Muscle of back (tissue), 11 donors: ENCODE data around the gene CASKIN2. TPM values are rescaled to one million over a fixed set of nuclear protein-coding genes. Genes with fewer than 3 reads are reported as not detected.
"Not testable (repeated sequence)": the region's sequence is repeated elsewhere in the genome, so short reads cannot be mapped to it uniquely, and the experiment has no call there.

Experiments
- DNase-seq, 3 donors: peaks; one replicate each; pipeline versions ENCODE4 v3.0.0 to v3.0.0-alpha.2; 2013
- polyA plus RNA-seq, 10 donors: library from polyadenylated mRNA; unstranded; fragments of 120-200 nt; gene quantifications; one replicate each; pipeline ENCODE4 v1.2.1, GENCODE V29; 2013; ENCODE audit not compliant: insufficient read length in 10 of 10

CASKIN2 gene
- polyA plus RNA-seq, 10 donors = 16.2 to 28.7 (median 19.3) TPM

DNA sequence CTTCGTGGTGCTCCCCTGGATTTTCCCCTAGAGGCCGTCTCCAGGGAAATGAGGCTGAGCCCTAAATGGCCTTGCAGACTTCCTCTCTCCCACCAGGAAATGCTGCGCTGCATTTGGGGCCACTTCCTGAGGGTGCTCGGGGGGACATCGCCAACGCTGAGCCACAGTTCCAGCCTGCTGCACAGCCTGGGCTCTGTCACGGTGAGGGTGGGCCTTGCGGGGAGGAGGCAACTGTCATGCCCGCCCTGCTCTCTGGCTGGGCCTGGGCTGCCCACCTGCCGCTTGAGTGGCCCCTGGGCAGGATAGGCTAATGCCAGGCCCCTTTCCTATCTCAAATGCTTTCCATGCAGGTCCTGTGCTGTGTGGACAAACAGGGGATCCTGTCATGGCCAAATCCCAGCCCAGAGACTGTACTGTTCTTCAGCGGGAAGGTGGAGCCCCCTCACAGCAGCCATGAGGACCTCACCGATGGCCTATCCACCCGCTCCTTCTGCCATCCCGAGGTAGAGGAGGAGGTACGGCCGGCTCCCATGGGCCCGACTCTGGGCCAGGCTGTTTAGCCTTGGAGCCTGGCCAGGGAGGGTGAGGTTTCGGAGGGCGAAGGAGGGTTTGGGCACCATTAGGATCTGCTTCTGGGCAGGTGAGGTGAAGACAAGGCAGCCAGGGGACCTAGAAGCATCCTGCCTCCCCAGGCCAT lies 24.2 kb downstream of the CASKIN2 start:
- DNase-seq = no peak

DNA sequence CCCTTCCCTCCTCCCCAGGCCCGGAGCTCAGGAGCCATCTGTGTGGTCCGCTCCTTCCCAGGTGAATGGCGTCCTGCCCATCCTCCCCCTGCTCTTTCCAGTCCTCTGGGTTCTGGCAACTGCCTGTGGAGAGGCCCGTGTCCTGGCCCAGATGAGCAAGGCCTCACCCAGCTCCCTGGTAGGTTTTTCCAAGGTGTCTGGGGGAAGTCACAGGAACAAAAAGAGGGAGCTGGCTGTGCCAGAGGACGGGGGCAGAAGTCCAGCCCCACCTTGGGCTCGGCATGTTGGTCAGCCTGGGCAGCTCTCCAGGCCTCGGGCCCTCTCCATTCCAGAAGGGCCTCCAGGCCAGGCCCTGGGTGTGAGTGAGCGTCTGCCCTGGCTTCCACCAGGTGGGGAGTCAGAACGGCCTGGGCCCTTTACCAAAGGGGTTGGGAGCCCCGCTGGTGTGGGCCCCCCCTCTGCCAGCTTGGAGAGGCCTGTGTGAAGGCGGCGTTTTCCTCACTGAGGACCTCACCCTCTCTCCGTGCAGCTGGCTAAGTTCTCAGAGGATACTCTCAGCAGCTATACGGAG lies 25.1 kb downstream of the CASKIN2 start:
- no peak for DNase-seq

DNA sequence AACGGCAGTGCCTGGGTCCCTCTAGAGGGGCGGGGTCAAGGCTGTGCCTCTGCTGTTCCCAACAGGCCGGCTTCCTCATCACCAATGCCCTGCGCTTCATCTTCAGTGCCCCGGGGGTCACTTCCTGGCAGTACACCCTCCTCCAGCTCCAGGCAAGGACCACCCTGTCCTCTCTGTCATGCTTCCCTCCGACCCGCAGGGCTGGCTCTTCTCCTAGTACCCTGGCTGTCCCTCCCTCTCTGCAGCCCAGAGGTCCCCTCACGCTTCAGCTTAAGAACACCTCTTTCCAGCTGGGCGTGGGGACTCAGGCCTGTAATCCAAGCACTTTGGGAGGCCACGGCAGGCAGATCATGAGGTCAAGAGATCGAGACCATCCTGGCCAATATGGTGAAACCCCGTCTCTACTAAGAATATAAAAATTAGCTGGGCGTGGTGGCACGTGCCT lies 25.8 kb downstream of the CASKIN2 start:
- DNase-seq = no peak

DNA sequence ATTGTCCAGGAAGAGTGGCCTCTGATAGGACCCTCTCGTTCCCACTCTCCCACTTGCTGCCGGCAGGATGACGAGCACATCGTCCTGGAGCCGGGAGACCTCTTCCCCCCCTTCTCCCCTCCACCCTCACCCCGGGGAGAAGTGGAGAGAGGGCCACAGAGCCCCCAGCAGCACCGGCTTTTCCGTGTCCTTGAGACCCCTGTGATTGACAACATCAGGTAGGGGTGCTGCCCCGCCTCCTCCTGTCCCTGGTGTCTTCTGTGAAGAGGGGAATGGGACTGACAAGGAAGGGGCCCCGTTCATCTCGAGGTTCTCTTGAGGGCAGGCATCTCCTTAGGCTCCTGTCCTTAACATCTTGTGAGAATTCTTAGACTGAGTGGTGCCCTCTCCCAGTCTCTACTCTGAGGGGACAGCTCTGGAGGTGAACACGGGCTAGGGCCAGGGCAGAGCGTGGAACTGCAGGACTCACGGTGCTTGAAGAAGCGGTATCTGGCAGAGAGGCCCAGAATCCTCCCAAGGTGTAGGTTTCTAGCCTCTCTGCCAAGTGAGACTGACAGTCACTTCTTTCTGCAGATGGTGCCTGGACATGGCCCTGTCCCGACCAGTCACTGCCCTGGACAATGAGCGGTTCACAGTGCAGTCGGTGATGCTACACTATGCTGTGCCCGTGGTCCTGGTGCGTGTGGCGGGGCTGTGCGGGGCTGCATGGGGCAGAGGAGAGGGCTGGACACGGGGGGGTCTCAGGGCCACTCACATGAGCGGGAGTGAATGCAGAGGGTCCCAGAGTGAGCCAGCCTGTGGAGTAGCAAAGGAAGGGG lies 26.4 kb downstream of the CASKIN2 start:
- no peak for DNase-seq

DNA sequence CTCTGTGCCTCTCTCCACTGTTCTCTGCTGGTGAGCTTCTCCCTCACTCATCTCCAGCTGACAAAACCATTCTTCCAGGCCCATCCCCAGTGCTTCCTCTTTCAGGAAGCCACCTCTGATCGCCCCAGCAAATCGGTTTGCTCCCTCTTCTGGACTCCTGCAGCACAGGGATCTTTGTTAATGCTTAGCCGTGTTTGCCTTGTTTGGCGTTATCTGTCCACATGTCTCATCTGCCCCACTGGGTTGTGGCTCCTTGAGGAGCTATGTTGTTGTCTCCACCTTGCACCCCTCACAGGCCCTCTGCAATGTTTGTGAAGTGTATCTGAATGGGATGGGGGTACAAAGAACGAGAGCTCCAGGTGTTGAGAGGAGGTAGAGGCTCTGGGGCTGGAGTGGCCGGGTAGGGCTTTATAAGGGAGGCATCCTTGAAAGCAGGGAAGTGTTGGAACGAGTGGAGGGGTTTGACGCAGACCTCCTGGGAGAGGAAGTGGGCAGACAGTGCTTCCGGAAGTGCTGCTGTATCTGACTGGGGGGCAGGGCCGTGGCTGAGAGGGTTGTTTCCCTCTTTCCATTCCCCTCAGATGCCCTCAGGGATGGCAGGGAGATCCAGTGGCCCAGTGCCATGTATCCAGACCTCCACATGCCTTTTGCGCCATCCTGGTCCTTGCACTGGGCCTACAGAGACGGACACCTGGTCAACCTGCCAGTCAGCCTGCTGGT lies 27.8 kb downstream of the CASKIN2 start:
- DNase-seq = peak in 1 of 3 donors; percentile 35

DNA sequence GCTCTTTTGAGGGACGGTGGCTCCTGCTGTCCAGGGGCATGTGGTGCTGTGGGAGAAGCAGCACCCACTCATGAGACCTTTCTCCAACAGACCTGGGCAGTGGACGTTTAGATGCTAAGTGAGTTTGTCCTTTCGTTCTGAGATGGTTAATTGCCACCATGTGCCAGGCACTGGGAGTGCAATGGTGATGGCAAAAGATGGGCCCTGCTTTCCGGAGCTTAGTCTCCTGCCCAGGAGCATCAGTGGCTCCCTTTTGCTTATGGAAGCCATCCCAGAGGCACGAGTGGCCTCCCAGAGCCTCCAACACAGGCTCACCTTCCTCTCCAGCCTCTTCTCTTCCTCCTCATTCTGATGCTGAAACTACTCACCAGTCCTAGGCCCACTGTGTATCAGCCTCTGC lies 28.4 kb downstream of the CASKIN2 start:
- DNase-seq = no peak

DNA sequence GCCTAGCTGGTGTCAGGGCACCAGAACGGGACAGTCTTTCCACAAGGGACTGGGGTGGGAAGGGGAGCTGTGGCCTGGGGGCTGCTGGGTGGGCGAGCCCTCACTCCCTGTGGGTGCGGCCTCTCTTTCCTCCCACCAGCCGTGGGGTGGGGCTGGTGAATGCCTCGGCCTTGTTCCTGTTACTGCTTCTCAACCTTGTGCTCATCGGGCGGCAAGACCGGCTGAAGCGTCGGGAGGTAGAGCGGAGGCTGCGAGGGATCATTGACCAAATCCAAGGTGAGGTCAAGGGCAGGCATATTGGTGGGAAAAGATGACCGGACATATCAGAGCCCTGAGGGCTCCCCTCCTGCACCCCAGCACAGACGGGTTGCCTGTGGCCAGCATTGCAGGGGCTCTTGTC lies 29.2 kb downstream of the CASKIN2 start:
- no peak for DNase-seq

DNA sequence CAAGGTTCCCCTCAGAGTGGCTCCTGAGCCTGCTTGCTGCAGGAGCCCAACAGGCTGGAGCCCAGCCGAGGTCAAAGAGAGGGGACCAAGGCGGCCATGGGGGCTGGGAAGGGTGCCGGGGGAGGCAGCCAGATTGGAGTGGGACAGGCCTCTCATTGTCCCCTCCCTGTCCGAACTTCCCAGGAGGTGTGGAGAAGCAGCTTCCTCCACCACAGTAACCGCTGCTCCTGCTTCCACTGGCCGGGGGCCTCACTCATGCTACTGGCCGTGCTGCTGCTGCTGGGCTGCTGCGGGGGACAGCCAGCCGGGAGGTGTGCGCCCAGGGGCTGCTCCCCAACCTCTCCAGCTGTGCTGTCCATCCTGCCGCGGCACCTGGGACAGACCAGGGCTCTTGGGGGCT lies 29.6 kb downstream of the CASKIN2 start:
- no peak for DNase-seq

DNA sequence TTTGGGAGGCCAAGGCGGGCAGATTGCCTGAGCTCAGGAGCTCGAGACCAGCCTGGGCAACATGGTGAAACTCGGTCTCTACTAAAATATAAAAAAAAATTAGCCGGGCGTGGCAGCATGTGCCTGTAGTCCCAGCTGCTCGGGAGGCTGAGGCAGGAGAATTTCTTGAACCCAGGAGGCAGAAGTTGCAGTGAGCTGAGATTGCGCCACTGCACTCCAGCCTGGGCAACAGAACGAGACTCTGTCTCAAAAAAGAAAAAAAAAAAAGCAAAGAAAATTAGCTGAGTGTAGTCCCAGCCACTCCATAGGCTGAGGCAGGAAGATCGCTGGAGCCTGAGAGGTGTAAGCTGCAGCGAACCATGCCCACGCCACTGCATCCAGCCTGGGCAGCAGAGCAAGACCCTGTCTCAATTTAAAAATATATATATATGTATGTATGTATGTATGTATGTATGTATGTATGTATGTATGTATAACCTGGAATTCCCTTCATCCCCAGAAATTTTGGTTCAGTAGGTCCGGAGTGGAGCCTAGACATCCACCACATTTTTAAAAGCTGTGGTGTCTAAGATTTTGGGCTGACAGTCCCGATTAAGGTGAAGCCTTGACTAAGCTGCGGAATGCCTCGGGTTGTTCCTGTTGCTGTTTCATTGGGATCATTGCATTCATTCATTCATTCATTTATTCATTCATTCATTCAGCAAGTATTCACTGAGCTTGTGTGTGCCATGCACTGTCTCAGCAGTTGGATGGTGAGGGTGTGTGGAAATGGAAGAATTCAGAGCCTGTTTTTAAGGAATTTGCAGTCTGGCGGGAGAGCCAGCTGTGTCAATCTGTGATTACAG lies 33.0 kb downstream of the CASKIN2 start:
- no peak for DNase-seq

DNA sequence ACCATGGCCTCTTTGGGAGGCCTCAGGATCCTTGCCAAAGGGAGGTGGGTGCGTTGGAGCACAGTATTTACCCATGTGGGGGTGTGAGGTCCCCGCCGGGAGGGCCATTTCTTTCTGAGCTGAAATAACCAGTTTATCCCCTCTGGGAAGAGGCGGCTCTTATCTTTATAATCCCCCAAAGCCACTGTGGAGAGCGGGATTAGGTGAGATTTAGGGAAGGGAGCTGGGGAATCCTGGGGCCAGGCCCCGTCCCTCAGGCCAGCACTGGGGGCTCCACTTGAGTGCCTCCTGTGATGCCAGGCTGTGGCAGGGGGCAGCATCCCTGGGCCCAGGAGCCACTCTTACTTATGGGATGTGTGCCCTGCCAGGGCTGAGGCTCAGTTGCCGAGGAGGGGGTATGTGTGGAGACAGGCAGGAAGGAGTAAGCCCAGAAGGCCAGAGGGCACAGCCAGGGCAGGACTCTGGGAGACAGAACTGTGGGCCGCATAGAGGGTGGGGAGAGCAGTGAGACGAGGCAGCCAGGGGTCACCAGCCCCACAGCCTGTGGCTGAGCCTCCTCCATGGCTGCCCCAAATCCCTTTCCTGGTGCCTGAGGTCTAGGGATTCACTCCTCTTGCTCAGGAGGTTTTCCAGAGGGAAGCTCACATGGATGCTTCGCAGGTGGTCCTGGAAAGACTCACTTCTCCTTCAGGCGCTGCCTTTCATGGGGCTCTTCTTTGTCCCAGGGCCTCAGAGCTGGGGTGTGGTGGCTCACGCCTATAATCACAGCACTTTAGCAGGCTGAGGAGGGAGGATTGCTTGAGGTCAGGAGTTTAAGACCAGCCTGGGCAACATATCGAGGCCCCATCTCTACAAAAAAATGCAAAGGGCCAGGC lies 33.9 kb downstream of the CASKIN2 start:
- DNase-seq = no peak

DNA sequence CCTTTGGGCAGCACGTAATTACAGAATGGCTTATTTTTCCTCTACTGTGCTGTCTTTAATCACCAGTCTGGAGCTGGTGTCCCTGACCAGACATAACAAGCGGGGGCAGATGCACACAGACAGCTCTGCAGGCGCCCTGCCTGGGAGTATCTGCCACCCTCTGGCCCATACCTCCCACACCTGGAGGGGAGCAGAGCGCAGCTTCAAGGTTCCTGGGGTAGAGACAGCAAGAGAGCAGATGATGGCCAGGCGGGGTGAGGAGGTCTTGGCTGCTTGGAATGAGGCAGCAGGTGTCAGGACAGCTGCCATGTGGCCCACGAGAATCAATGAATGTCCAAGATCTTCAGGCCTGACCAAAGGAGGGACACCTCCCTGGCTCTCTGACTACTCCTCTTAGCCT lies 35.1 kb downstream of the CASKIN2 start:
- DNase-seq = no peak

DNA sequence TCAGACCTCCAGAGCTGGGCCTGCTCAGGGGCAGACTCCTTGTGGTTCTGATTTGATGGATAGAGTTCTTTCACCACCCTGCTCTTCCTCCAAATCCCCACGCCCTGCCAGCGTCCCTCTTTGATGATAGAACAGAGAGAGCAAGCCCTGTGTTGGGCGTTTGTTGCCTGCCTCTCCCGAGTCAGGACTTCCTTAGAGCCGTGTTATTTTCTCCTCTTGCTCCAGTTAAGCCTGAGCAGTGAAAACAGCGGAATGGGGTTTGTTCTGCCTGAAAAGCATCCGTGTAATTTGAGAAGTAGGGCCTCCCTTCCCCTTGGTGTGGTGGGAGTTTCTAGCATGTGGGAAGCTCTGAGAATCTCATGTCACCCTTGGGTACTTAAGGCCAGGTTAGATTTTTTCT lies 36.8 kb downstream of the CASKIN2 start:
- peak in 1 of 3 donors; percentile 55 for DNase-seq

DNA sequence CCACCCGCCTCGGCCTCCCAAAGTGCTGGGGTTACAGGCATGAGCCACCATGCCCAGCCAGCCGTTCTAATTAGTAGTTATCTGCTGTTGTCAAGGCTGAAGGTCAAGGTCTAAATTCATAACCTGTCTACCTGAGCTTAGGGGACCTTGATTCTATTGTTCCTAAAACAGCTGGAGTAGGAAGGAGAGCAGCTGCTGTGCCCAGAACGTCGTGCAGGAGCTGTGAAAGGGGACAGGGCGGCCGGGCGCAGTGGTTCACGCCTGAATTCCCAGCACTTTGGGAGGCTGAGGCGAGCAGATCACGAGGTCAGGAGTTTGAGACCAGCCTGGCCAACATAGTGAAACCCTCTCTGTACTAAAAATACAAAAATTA lies 37.9 kb downstream of the CASKIN2 start:
- DNase-seq = not testable (repeated sequence)

DNA sequence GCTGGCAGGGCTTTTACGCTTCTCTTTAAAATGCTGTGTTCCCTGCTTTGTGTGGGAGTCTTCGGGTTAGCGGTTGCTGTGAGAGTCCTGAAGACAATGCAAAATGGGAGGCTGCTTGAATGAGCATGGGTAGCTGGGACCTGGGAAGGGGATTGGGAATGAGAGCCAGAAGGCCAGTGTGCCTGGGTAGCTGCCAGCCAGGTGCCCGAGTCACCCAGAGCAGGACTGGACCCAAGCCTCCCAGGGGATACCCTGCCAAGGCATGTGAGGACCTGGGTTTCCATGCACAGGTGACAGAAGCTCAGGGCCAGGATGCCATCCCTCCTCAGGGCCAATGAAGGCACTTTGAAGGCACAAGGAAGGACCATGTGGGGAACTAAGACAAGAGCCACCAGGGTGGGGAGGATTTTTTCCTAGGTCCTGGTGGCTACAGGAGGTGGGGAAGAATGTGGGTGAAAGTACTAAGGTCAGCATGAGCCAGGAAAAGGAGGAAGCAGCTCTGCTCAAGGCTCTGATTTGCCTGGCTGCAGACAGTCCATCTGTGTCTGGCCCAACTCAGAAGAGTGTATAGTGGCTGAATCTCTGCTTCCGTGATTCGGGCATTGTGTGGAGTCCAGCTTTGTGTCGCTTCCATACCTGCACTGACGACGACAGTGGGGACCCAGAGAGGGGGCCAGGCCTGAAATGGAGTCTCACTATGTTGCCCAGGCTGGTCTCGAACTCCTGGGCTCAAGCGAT lies 38.4 kb downstream of the CASKIN2 start:
- peak in 1 of 3 donors; percentile 30 for DNase-seq

DNA sequence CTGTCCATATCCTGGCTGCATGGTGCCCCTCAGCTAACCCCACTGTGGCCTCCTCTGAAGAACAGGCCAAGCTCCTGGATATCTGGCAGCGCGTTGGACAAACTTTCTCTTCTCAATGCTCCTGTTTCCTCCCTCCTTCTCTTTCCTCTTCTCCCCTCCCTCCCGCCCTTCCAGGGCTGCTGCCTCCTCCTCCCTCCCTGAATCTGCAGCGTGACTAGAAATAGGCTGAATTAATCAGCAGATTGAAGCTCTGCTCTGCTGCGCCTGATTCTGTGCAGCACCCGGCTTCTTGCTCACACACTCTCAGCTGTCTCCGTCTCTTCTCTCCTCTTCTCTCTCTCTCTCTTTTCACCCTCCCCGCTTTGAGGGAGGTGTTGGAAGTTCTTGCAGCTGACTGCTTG lies 39.1 kb downstream of the CASKIN2 start:
- DNase-seq = peak in 2 of 3 donors; percentile 45 to 76

DNA sequence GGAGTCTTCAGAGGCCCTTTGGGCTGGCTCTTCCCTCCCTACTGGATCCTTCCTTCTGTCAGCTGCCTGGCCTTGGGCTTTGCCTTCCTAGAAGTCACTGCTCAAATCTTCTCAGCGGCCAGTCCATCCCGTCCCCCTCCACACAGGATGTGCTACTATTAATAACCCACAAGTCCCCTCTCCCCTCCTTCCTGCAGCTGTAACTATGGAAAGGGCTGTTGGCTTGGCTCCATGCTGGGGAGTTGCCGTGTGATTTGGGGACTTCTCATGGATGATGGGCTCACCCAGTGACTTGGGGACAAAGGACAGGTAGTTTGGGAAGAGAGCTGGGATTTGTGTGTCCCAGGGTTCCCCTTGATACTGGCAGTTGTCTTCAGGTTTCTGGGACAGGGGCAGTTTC lies 39.5 kb downstream of the CASKIN2 start:
- peak; percentile 52 to 87 (median 74) for DNase-seq

DNA sequence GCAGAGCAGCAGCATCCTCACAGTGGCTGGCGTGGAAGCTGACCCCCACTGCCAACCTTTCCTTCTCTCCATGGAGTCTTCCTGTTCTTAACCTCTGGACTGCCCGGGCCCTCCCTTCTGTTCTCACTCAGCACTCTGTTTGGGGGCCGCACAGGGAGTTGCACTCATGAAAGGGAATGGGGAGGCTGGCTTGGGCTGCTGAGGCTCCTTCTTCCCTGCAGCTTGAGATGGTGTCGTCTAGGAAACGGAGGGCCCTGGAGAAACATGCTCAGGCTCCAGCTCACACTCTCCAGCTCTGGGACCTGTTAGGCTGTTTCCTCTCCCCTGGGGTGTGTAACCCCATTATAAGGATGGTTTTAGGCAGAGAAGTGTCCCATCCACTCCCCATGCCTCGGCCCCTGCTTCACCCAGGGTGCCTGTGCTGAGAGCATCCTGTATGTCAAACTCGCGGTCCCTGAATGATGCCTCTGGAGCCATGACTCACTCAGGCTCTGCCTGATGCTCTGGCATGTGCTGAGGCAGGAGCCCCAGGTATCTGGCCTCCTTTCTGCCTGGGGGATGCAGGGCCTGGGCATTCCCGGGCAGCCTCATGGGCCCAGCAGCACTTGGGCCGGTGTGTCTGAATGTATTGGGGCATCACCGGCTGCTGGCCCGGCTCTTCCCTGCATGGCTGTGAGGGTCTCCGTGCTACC lies 40.0 kb downstream of the CASKIN2 start:
- DNase-seq = peak in 1 of 3 donors; percentile 67

DNA sequence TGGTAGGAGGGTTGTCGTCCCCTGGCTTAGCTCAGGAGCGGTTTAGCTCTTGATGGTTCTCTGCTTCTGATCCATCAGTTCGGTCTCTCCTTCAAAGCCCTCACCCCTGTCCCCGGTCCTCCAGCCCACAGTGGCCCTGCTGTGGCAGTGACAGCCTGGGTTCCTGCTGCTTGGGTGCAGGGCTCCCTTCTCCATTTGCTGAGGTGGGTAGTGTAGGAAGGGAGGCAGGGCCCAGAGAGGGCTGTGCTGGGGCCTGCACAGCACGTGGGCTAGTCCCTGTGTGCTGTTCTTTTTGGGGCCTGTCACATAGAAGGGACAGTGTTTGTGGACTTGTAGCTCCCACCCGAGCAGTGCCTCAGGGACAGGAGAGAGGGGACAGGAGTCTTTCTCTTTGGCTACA lies 40.6 kb downstream of the CASKIN2 start:
- no peak for DNase-seq

DNA sequence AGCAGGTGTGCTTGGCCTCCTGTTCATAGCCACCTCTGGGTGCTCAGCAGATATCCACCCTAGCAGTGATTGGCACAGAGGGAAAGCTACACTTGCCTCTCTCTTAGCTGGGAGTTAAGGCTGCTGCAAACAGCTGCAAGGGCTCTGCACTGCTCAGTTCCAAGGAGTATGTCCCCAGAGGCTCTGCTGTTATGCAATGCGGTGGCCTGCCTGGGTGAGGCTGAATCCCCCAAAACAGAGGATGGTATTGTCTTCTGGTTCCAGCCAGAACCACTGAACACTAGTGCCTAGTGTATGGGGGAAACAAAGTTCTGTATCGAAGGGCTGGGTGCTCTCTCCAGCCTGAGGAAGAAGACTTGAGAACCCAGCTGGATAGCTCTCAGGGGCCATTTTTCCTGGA lies 42.1 kb downstream of the CASKIN2 start:
- DNase-seq = peak in 1 of 3 donors; percentile 32
